Ovary (tissue), 9 donors: ENCODE results near the gene STEAP3. TPM values are rescaled to one million over a fixed set of nuclear protein-coding genes. Genes with fewer than 3 reads are reported as not detected.

Experiments
- DNase-seq, 5 donors: peaks; one replicate each; pipeline ENCODE4 v3.0.0-alpha.2; 2019 to 2020
- H3K27ac ChIP-seq, 2 donors: fragments of 200-600 bp; one replicate each; pipeline versions ENCODE4 v1.5.1 to v1.8.0; 2019 to 2022
- H3K27me3 ChIP-seq: fragments of 200-600 bp; one replicate; pipeline ENCODE4 v1.8.0; 2022
- H3K36me3 ChIP-seq: fragments of 200-600 bp; sonication (generic); one replicate; pipeline ENCODE4 v1.5.1; 2019
- H3K4me1 ChIP-seq: one replicate; pipeline ENCODE4 v1.8.1; 2013; ENCODE audit warnings: mild to moderate bottlenecking, moderate library complexity; ENCODE audit not compliant: insufficient read depth
- H3K4me3 ChIP-seq: fragments of 200-600 bp; sonication (generic); one replicate; pipeline ENCODE4 v1.5.1; 2017
- H3K9me3 ChIP-seq, 2 donors: fragments of 200-600 bp in 1 of 2; sonication (generic) in 1 of 2; one replicate each; pipeline versions ENCODE4 v1.5.1 to v1.8.1; 2013 to 2019; ENCODE audit warnings: mild to moderate bottlenecking in 1 of 2, moderate library complexity in 1 of 2
- CTCF ChIP-seq, 3 donors: fragments of 450-650 bp in 2 of 3; fragments of 200-600 bp in 1 of 3; IDR thresholded peaks; one replicate each; pipeline versions ENCODE4 v1.5.1 to v1.8.0; 2016 to 2022; ENCODE audit warnings: antibody characterized with exemption in 3 of 3, mild to moderate bottlenecking in 1 of 3
- EP300 ChIP-seq: sonication (generic); formaldehyde crosslinking; IDR thresholded peaks from one replicate; pipeline ENCODE4 v1.6.1; 2017; ENCODE audit warnings: antibody characterized with exemption
- POLR2A ChIP-seq: fragments of 450-650 bp; IDR thresholded peaks from one replicate; pipeline ENCODE4 v1.6.1; 2017; ENCODE audit warnings: antibody characterized with exemption, mild to moderate bottlenecking, moderate library complexity
- WGBS, 3 donors: extraction: QIAGEN DNeasy Blood & Tissue Kit in 1 of 3; methylation state at CpG; one replicate each; pipeline versions ENCODE4 v1.1.5 to v1.1.7; 2013 to 2017; 5-methylcytosine and 5-hydroxymethylcytosine counted together
- intact Hi-C, 4 donors: fragments of 100-400 bp; cut with DNase I; formaldehyde crosslinking; loops; one replicate each; pipeline versions ENCODE4 v1.11.0 to v1.15.1; 2022 to 2023
- polyA plus RNA-seq, 2 donors: library from polyadenylated mRNA; stranded (reverse); fragments of 200-250 nt in 1 of 2; fragments of 350-450 nt in 1 of 2; fragmentation: Illumina TruSeq in 1 of 2; extraction: RNeasy Lipid Tissue Mini Kit (QIAGEN cat#74804) in 1 of 2; gene quantifications; one replicate each; pipeline ENCODE4 v1.2.3, GENCODE V29; 2013 to 2014
- total RNA-seq, 7 donors: library from RNA; depleted of rRNA in 2 of 7; stranded (reverse); fragments of >200 nt in 2 of 7; fragmentation: NEBNext Ultra II Directional in 3 of 7; extraction: Animal tissue kit (Norgen Biotek cat#: 25700) in 3 of 7; gene quantifications; one replicate each; pipeline versions ENCODE4 v1.1.0 to v1.2.4, GENCODE V29; 2016 to 2023
- donor health status: DM: no; HTN: no; CAD: no; lungs with moderate emphysema.
- donor health status: DM: no; HTN: no; CAD: no.
- donor health status: Bipolar disorder and iron deficiency.
- donor health status: DM: yes; HTN: yes; CAD: no.
- donor health status: DM: no; HTN: no; CAD: no.
- donor health status: DM: yes; HTN: yes; CAD: no.

STEAP3 gene
- total and polyA plus RNA-seq, 9 donors, result 2.3 to 13.3 (median 5.8) TPM

DNA sequence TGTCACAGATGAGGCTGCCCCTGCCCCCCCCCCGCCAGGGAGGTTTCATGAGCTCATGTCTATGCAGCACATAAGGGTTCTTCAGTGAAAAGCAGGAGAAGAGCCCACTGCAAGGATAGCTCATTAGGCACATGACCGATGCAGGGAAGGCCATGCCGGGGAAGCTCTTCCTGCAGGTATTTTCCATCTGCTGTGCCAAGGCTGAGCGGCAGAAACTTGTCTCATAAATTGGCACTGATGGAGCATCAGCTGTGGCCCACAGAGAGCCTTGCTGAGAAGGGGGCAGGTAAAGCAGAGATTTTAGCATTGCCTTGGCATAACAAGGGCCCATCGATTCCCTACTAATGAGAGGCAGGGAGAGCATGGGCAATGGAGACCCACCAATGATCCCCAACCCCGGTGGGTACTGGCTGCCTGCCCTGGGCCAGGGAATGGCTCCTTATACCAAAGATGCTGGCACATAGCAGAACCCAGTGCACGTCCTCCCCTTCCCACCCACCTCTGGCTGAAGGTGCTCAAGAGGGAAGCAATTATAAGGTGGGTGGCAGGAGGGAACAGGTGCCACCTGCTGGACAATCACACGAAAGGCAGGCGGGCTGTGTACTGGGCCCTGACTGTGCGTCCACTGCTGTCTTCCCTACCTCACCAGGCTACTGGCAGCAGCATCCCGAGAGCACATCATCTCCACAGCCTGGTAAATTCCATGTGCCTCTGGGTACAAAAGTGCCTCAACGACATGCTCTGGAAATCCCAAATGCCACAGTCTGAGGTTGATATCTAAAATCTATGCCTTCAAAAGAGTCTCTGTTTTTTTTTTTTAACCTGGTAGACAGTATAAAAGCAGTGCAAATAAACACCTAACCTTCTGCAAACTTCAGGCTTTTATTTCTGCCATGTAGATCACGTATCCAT, 41.4 kb downstream of the STEAP3 start:
- H3K36me3 ChIP-seq, result no peaks in the 10 kb centered on the region
- no peaks in the 10 kb centered on the region for H3K27me3 ChIP-seq
- H3K27ac ChIP-seq, result no peak overlapping the region
- H3K9me3 ChIP-seq, result no peaks in the 10 kb centered on the region
- TF ChIP-seq EP300 (no peak), CTCF (IDR thresholded peaks at IDR 0.05) (peak; percentile 26 to 58 (median 33)), POLR2A (no peak)
- intact Hi-C loops, result loop anchor here in 1 of 4 donors (10.0 kb wide), 1 partner anchor 240 kb away; no protein-coding TSS in a partner anchor
- DNase-seq, result peak in 1 of 5 donors; percentile 54
- H3K4me3 ChIP-seq, result no peak overlapping the region
- no peaks in the 10 kb centered on the region for H3K4me1 ChIP-seq
- WGBS, 3 donors, result 59 to 64% (median 62%) methylated on average over 12 to 13 of the region's 13 CpGs

GRCh38 chr2:119265693-119266066, 42.0 kb downstream of the STEAP3 start:
- intact Hi-C loops, result loop anchor here in 1 of 4 donors (10.0 kb wide), 1 partner anchor 241 kb away; no protein-coding TSS in a partner anchor
- DNase-seq, result no peak
- no peak overlapping the region for H3K4me3 ChIP-seq
- H3K9me3 ChIP-seq, result no peaks in the 10 kb centered on the region
- no peaks in the 10 kb centered on the region for H3K4me1 ChIP-seq
- no peaks in the 10 kb centered on the region for H3K36me3 ChIP-seq
- no peak for TF ChIP-seq CTCF (IDR thresholded peaks at IDR 0.05)
- no peak for TF ChIP-seq POLR2A
- TF ChIP-seq EP300, result no peak
- H3K27me3 ChIP-seq, result no peaks in the 10 kb centered on the region
- no peak overlapping the region for H3K27ac ChIP-seq
- WGBS, 3 donors, result 91 to 94% (median 92%) methylated on average over 6 of the region's 6 CpGs

DNA sequence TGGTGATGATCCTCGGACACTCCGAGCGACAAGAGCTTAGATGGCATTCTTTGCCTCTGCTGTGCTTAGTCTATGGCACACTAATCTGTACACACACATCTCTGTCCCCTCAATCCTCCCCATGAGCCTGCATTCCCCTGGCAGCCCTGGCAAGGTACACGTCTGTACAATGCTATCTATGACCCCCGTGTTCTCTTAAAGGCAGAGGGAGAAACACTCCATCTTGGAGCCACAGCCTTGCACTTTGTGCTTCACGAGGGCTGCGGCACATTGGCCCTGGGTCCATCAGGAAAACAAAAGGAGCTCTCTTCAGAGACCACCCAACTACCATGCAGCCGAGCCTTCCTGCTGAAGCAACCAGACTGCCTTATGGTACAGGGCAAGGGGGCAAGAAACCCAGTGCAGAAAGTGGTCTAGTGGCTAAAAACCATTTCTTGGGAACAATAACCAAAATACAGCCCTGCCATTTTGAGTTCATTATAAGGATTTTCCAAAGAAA, 42.5 kb downstream of the STEAP3 start:
- Histone ChIP-seq H3K36me3 (no peaks in the 10 kb centered on the region), H3K4me1 (no peaks in the 10 kb centered on the region), H3K27ac (no peak overlapping the region), H3K27me3 (no peaks in the 10 kb centered on the region), H3K9me3 (no peaks in the 10 kb centered on the region), H3K4me3 (no peak overlapping the region)
- WGBS, 3 donors, result 91 to 93% (median 93%) methylated on average over 8 of the region's 8 CpGs
- intact Hi-C loops, result loop anchor here in 1 of 4 donors (10.0 kb wide), 1 partner anchor 241 kb away; no protein-coding TSS in a partner anchor
- DNase-seq, result no peak
- TF ChIP-seq POLR2A (no peak), EP300 (no peak), CTCF (IDR thresholded peaks at IDR 0.05) (no peak)

DNA sequence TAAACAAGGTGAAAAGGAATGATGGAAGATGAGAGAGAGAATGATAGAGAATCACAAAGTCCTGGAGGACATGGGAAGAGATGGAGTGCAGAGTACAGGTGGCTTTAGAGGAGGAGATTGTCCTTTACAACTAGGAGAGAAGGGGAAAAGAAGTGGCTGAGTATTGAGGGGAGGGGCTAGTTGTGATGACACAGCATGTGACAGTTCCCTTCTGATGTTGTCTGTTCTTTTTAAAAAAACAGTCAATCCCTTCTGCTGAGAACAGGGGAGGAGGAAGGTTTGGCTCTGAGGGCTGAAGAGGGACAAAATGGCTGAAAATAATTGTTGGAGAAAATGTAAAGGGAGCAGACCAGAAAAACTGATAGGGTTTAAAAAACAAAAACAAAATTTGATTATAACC, 44.0 kb downstream of the STEAP3 start:
- intact Hi-C loops, result loop anchor here in 1 of 4 donors (10.0 kb wide), 1 partner anchor 243 kb away; no protein-coding TSS in a partner anchor
- DNase-seq, result no peak
- TF ChIP-seq EP300 (no peak), POLR2A (no peak), CTCF (IDR thresholded peaks at IDR 0.05) (no peak)
- Histone ChIP-seq H3K4me1 (no peaks in the 10 kb centered on the region), H3K4me3 (no peak overlapping the region), H3K27me3 (no peaks in the 10 kb centered on the region), H3K36me3 (no peaks in the 10 kb centered on the region), H3K9me3 (no peaks in the 10 kb centered on the region), H3K27ac (no peak overlapping the region)
